Lower leg skin (tissue), 3 donors: Measurements from ENCODE around the gene PRSS22.

Source experiments
- CTCF ChIP-seq, 3 donors: fragments of 450-650 bp; IDR thresholded peaks; one replicate each; pipeline ENCODE4 v1.5.1; 2016; ENCODE audit warnings: antibody characterized with exemption in 3 of 3, mild to moderate bottlenecking in 3 of 3, moderate library complexity in 2 of 3
- POLR2A ChIP-seq, 2 donors: fragments of 450-650 bp; IDR thresholded peaks; one replicate each; pipeline ENCODE4 v1.6.1; 2016 to 2017; ENCODE audit warnings: antibody characterized with exemption in 2 of 2, mild to moderate bottlenecking in 1 of 2, moderate library complexity in 1 of 2

- TF ChIP-seq CTCF (IDR thresholded peaks at IDR 0.05) (no peak), POLR2A (IDR thresholded peaks at IDR 0.05) (no peak)
Measured at GRCh38 chr16:2811703-2812471, 46.1 kb downstream of the PRSS22 start.
